GM19240 (cell line): ENCODE results near the gene KCNF1.

ENCODE experiments used
- DNase-seq: peaks from one replicate; pipeline ENCODE4 v3.0.0; 2011; ENCODE audit warnings: low spot score; ENCODE audit not compliant: insufficient read length

The KCNF1 gene

GRCh38 chr2:10879624-10880585 lies 31.8 kb upstream of the KCNF1 start:
- no peak for DNase-seq

- no peak for DNase-seq
These were observed 31.0 kb upstream of the KCNF1 start for GRCh38 chr2:10880586-10881321.

- no peak for DNase-seq
These were observed 29.2 kb upstream of the KCNF1 start for GRCh38 chr2:10882568-10882967.

GRCh38 chr2:10883066-10883465 lies 28.7 kb upstream of the KCNF1 start:
- no peak for DNase-seq

GRCh38 chr2:10883801-10884478 lies 27.8 kb upstream of the KCNF1 start:
- no peak for DNase-seq

GRCh38 chr2:10884574-10884975 lies 27.2 kb upstream of the KCNF1 start:
- DNase-seq, result no peak

- no peak for DNase-seq
These were observed 26.5 kb upstream of the KCNF1 start for GRCh38 chr2:10885094-10885860.

GRCh38 chr2:10887476-10887875 lies 24.3 kb upstream of the KCNF1 start:
- DNase-seq, result no peak

GRCh38 chr2:10889651-10890215 lies 22.0 kb upstream of the KCNF1 start:
- no peak for DNase-seq

GRCh38 chr2:10890706-10891270 lies 20.9 kb upstream of the KCNF1 start:
- no peak for DNase-seq

GRCh38 chr2:10891390-10891789 lies 20.3 kb upstream of the KCNF1 start:
- no peak for DNase-seq

- DNase-seq, result no peak
These were observed 19.9 kb upstream of the KCNF1 start for GRCh38 chr2:10891848-10892247.

GRCh38 chr2:10892316-10892715 lies 19.4 kb upstream of the KCNF1 start:
- DNase-seq, result no peak

- DNase-seq, result no peak
These were observed 18.9 kb upstream of the KCNF1 start for GRCh38 chr2:10892796-10893350.

- DNase-seq, result no peak
These were observed 17.3 kb upstream of the KCNF1 start for GRCh38 chr2:10894264-10894935.

GRCh38 chr2:10895231-10895630 lies 16.5 kb upstream of the KCNF1 start:
- no peak for DNase-seq

- no peak for DNase-seq
These were observed 13.8 kb upstream of the KCNF1 start for GRCh38 chr2:10897956-10898355.

- peak; percentile 37 for DNase-seq
These were observed 11.3 kb upstream of the KCNF1 start for GRCh38 chr2:10900216-10901109.
